ENCODE data around the gene NCOA1. TPM values are rescaled to one million over a fixed set of nuclear protein-coding genes. Genes with fewer than 3 reads are reported as not detected.
A peak's percentile ranks its signal among the peaks of the same experiment; 100 is the strongest.

Gene NCOA1
- total and polyA plus RNA-seq, 3 donors from 2014 or later, result 52.3 to 124 (median 109) TPM

GRCh38 chr2:24452502-24452885 lies 38.6 kb upstream of the NCOA1 start:
- no peaks in the 10 kb centered on the region for H3K36me3 ChIP-seq (ENCODE audit: low read depth, missing control alignments)
- TF ChIP-seq, protein P1, sequence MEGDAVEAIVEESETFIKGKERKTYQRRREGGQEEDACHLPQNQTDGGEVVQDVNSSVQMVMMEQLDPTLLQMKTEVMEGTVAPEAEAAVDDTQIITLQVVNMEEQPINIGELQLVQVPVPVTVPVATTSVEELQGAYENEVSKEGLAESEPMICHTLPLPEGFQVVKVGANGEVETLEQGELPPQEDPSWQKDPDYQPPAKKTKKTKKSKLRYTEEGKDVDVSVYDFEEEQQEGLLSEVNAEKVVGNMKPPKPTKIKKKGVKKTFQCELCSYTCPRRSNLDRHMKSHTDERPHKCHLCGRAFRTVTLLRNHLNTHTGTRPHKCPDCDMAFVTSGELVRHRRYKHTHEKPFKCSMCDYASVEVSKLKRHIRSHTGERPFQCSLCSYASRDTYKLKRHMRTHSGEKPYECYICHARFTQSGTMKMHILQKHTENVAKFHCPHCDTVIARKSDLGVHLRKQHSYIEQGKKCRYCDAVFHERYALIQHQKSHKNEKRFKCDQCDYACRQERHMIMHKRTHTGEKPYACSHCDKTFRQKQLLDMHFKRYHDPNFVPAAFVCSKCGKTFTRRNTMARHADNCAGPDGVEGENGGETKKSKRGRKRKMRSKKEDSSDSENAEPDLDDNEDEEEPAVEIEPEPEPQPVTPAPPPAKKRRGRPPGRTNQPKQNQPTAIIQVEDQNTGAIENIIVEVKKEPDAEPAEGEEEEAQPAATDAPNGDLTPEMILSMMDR (IDR thresholded peaks at IDR 0.05), result no peak
- no peak for TF ChIP-seq POLR2A (IDR thresholded peaks at IDR 0.05)
- H3K4me3 ChIP-seq, result no peak overlapping the region
- peak overlapping the region in 1 of 2 donors; percentile 11 for H3K27ac ChIP-seq
- DNase-seq, result no peak
- H3K27me3 ChIP-seq, result no peaks in the 10 kb centered on the region
- H3K9me3 ChIP-seq, result no peaks in the 10 kb centered on the region
- no peaks in the 10 kb centered on the region for H3K4me1 ChIP-seq
- intact Hi-C loops (cut with DNase I; ENCODE audit: low total_unique reads), result no loop called here
- 63 to 65% methylated on average over 4 of the region's 4 CpGs for WGBS, 2 donors

DNA sequence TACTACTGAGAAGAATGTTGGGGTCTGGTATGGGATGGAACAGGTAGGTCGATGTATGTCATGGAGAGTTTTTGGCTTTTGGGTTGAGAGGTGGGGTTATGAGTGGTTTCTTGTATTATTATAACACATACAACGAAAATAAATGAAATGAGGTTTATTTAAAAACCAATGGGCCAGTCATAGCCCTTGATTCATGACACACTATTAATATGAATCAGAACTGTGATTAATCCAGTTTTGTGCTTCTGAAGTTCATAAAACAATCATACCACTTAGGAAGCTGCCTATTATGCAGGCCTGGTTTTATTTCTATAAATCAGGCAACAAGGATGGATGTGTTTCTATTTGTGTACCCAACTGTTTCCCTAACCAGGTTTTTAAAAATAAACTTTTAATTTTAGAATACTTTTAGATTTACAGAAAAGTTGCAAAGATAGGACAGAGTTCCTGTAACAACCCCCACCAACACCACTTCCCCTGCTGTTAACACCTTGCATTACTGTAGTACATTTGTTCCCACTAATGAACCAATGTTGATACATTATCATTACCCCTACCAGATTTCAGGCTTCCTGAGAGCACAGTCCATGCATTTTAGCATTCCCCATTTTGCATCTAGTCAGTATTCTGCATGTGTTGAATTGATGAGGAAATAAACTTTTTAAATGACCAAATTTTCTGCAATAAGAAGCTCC lies 37.5 kb upstream of the NCOA1 start:
- TF ChIP-seq, protein P1 (IDR thresholded peaks at IDR 0.05), result no peak
- no peak for TF ChIP-seq POLR2A (IDR thresholded peaks at IDR 0.05)
- DNase-seq, result no peak
- intact Hi-C loops (cut with DNase I; ENCODE audit: low total_unique reads), result no loop called here
- peak overlapping the region in 1 of 2 donors; percentile 22 for H3K27ac ChIP-seq
- no peaks in the 10 kb centered on the region for H3K9me3 ChIP-seq
- H3K27me3 ChIP-seq, result no peaks in the 10 kb centered on the region
- peak overlapping the region in 1 of 2 donors; percentile 13 for H3K4me3 ChIP-seq
- no peaks in the 10 kb centered on the region for H3K4me1 ChIP-seq
- no peaks in the 10 kb centered on the region for H3K36me3 ChIP-seq (ENCODE audit: low read depth, missing control alignments)
- 86 to 91% methylated on average over 2 of the region's 2 CpGs for WGBS, 2 donors

DNA sequence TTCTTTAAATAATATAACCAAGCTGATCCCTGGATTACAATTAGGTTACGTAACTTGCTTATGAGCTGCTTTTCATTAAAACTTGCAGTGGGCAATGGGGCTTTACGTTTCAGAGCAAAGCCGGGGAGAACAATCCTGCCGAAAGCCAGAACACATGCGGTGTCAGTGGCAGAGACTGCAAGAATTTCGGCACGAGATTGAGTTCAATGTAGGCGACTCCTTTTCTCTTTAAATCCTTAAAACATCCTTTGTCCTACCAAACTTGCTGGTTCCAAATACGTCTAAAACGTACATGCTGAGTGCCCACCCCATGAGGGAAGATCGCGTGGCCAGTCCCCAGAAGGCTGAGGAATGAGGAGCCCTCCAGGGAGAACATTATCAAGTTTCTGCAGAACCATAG lies 36.8 kb upstream of the NCOA1 start:
- H3K36me3 ChIP-seq (ENCODE audit: low read depth, missing control alignments), result no peaks in the 10 kb centered on the region
- WGBS, 2 donors, result 51 to 52% methylated on average over 12 of the region's 12 CpGs
- H3K27me3 ChIP-seq, result no peaks in the 10 kb centered on the region
- H3K4me3 ChIP-seq, result peak overlapping the region in 1 of 2 donors; percentile 13
- H3K27ac ChIP-seq, result peak overlapping the region; percentile 22 to 29
- no peaks in the 10 kb centered on the region for H3K9me3 ChIP-seq
- TF ChIP-seq, protein P1 (IDR thresholded peaks at IDR 0.05), result no peak
- no peak for TF ChIP-seq POLR2A (IDR thresholded peaks at IDR 0.05)
- H3K4me1 ChIP-seq, result no peaks in the 10 kb centered on the region
- intact Hi-C loops (cut with DNase I; ENCODE audit: low total_unique reads), result no loop called here
- no peak for DNase-seq

- no peaks in the 10 kb centered on the region for H3K4me1 ChIP-seq
- TF ChIP-seq, protein P1 (IDR thresholded peaks at IDR 0.05), result no peak
- TF ChIP-seq POLR2A (IDR thresholded peaks at IDR 0.05), result no peak
- no peak overlapping the region for H3K4me3 ChIP-seq
- no peaks in the 10 kb centered on the region for H3K9me3 ChIP-seq
- no peaks in the 10 kb centered on the region for H3K27me3 ChIP-seq
- peak; percentile 78 for DNase-seq
- 56 to 72% methylated on average over 8 of the region's 8 CpGs for WGBS, 2 donors
- intact Hi-C loops (cut with DNase I; ENCODE audit: low total_unique reads), result no loop called here
- H3K27ac ChIP-seq, result no peak overlapping the region
- no peaks in the 10 kb centered on the region for H3K36me3 ChIP-seq (ENCODE audit: low read depth, missing control alignments)
Measured at GRCh38 chr2:24456599-24457556, 34.2 kb upstream of the NCOA1 start.

Measured in testis (tissue), 3 donors.